ENCODE measurements around the gene GRIP2.

The GRIP2 gene

GRCh38 chr3:14456794-14457193 is 83.3 kb downstream of the GRIP2 start:
- DNase-seq (ENCODE audit: low spot score) = no peak
- no peak for TF ChIP-seq CTCF (IDR thresholded peaks at IDR 0.05; ENCODE audit: borderline replicate concordance, control extremely low read depth, extremely low read depth, insufficient read depth, missing control alignments)
- in situ Hi-C loops (cut with MboI; ENCODE audit: low sequenced_read_pairs, unreplicated experiment) = no loop called here

GRCh38 chr3:14455571-14456317 is 84.4 kb downstream of the GRIP2 start:
- DNase-seq (ENCODE audit: low spot score) = no peak
- TF ChIP-seq CTCF (IDR thresholded peaks at IDR 0.05; ENCODE audit: borderline replicate concordance, control extremely low read depth, extremely low read depth, insufficient read depth, missing control alignments) = no peak
- in situ Hi-C loops (cut with MboI; ENCODE audit: low sequenced_read_pairs, unreplicated experiment) = no loop called here

DNA sequence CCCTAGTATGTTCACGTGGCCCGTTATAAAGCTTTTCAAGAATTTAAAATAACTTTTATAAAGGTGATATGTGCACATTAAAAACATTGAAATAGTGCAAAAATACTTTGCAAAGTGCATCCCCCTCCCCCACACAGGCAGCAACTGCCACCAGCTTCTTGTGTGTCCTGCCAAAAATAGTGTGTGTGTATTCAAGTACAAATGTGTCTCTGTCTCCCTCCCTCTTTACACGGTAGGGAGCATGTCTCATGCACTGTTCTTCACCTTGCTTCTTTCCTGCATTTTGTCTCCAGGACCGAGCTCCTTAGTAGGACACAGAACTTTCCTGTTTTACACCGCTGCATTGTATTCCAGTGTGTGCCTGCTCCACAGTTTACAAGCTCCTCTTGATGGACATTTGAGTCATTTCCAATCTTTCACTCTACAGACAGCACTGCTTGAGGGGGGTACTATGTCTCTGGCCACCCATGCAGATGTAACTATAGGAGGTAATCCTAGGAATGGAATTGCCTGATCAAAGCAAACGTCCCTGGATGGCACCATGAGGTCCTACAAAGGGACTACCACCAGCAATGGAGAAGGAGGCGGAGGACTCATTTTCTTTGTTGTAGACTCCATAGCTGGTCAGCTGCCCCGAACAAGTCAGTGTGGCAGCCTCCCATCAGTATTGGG is 85.4 kb downstream of the GRIP2 start:
- no peak for DNase-seq (ENCODE audit: low spot score)
- in situ Hi-C loops (cut with MboI; ENCODE audit: low sequenced_read_pairs, unreplicated experiment) = no loop called here
- TF ChIP-seq CTCF (IDR thresholded peaks at IDR 0.05; ENCODE audit: borderline replicate concordance, control extremely low read depth, extremely low read depth, insufficient read depth, missing control alignments) = no peak

GRCh38 chr3:14453876-14454638 is 86.1 kb downstream of the GRIP2 start:
- in situ Hi-C loops (cut with MboI; ENCODE audit: low sequenced_read_pairs, unreplicated experiment) = no loop called here
- TF ChIP-seq CTCF (IDR thresholded peaks at IDR 0.05; ENCODE audit: borderline replicate concordance, control extremely low read depth, extremely low read depth, insufficient read depth, missing control alignments) = no peak

GRCh38 chr3:14452740-14453710 is 87.1 kb downstream of the GRIP2 start:
- no peak for DNase-seq (ENCODE audit: low spot score)
- in situ Hi-C loops (cut with MboI; ENCODE audit: low sequenced_read_pairs, unreplicated experiment) = no loop called here

More at GRCh38 chr3:14453876-14454638, 86.1 kb downstream of the GRIP2 start:
- DNase-seq (ENCODE audit: low spot score) = no peak

More at GRCh38 chr3:14452740-14453710, 87.1 kb downstream of the GRIP2 start:
- TF ChIP-seq CTCF (IDR thresholded peaks at IDR 0.05; ENCODE audit: borderline replicate concordance, control extremely low read depth, extremely low read depth, insufficient read depth, missing control alignments) = no peak

Measured in GM13976 (cell line).